Activated effector memory CD4-positive, alpha-beta T cell treated with anti-CD3 and anti-CD28 coated beads, Interleukin-2, amount 50 U/mL, for 16 hours (primary cell): ENCODE measurements around the gene LTO1.
"Not testable (repeated sequence)": the region's sequence is repeated elsewhere in the genome, so short reads cannot be mapped to it uniquely, and the experiment has no call there.

Source experiments
- DNase-seq: peaks from one replicate; pipeline ENCODE4 v3.0.0-alpha.2; 2020

Gene LTO1

DNA sequence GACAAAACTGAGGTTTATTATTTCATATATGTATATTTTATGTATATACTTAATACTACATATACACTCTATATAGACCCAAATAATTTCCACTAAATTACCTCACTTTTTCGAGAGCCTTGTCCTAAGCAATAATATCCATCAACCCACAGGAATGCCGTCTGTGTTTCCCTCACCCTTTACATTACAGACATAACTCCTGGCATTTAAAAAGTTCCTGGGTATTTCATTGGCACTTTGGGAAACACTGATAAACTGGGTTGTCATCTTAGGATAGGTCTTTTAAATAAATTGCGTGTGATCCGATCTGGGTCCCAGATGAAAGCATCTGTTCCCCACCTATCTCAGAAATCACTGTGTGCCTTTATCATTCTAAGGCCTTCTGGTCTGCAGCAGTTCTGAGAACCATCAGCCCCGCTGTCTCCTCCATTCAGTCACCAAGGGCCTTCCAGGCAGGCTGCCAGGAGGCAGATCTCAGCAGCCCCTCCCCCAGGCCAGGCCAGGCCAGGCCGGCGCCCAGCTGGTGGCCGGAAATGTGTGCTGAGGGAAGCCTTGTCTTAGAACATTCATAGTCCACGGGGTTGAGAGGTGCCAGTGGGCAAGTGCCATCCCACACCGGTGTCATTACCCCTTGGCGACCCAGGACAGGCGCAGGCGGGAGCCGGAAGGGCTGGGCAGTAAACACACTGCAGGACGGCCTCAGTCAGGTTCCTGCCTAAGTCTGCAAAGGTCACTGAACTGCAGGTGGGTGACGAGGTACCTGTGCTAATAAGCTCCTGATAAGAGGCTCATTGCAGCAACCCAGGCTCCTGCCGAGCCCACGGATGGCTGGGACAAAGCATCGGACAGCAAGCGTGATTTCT lies 25.4 kb upstream of the LTO1 start:
- peak; percentile 36 for DNase-seq

DNA sequence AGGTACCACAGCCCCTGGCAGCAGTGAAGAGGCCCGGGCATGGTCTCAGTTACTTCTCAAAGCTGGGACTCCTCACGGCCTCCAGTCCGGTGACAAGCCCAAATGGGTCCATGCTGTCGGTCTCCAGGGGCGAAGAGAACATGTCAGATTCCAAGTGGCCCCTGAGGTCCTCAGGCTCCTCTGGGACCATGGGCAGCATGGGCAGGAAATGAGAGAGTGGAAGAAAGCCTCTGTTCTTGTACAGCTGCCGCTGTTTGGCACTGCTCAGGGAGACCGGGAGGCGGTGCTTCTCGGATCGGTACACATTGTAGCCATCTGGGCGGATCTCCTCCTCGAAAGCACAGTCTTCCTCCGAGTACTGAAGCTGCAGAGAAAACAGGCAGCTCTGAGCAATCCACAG lies 24.1 kb upstream of the LTO1 start:
- peak; percentile 41 for DNase-seq

DNA sequence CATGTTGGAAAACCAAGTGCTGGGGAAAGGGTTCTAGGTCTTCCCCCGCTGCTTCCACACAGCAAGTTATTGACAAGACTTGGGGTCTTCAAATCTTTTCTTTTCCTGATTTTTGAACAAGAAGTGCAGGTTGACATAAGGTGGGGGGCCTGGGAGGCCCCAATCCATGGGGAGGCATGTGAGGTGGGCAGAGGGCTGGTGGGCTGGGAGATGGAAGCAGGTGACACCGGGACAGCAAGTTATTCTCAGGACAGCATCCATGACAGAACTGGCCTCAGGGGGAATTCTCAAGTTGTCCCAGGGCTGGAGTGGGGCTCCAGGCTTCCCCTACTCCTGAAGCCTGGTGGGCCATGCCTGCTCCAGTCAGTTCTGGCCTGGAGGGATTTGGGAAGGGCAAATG lies 23.2 kb upstream of the LTO1 start:
- DNase-seq = peak; percentile 36

DNA sequence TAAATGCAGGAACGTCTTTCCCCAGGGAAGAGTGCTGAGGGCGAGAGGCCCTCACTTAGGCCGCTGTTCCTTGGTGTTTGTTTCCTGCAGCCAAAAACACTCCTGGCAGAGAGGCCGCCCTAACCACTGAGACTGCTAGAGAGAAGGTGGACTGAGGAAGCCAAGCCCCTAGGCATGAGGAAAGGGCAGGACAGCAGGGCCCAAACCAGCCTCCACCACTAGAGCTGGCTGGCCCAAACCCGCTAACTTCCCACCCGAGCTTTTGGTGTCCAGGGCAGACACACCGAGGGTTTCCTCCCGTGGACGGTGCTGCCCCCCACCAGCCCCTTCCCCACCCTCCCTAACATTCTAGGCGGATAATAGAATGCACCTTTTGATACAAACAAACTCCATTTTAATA lies 22.7 kb upstream of the LTO1 start:
- DNase-seq = peak; percentile 25

DNA sequence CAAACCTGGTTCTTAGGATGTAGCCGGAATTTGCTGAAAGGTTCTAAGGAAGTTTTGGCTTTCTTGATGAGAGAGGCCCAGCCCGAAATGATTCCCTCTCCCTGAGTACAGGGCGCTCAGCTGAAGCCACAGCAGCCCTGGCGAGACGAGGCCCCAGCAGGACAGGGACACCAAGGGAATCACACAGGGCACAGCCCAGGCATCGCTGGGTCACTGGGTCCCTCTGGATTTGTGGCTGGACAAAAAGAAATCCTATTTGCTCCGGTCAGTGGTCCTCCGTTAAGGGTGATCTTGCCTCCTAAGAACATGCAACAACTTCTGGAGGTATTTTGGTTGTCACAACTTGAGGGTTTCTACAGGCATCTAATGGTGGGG lies 22.3 kb upstream of the LTO1 start:
- DNase-seq = peak; percentile 44

DNA sequence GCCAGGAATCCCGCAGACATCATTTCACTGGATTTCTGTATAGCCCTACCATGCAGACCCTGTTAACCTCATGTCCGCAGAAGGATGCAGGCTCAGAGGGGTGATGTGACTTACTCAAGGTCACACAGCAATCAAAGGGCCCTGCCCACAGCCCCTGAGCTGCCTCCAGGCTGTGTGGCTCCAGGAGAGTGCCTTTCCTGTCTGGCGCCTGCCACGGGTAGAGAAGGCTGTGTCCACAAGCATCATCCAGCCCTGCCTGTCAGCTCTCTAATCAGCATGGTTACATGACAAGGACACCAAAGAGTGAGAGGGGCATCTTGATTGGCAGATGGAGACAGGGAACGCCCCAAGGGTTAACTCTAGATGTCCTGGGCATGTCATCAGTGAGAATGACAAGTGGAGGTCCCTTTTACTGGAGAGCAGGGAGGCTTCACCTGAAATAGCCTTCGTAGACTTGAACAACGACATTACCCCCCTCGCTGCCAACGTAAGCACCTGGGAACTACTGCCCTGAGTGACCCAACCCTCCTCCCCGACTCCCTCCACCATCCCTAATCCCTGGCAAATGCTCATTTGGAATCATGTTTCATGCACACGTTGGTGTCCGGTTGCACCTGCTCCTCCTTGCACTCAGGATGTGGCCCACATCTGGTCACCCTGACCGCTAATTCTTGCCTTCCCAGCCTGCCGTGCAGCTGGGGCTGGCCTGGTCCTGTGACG lies 21.8 kb upstream of the LTO1 start:
- DNase-seq = peak; percentile 44

DNA sequence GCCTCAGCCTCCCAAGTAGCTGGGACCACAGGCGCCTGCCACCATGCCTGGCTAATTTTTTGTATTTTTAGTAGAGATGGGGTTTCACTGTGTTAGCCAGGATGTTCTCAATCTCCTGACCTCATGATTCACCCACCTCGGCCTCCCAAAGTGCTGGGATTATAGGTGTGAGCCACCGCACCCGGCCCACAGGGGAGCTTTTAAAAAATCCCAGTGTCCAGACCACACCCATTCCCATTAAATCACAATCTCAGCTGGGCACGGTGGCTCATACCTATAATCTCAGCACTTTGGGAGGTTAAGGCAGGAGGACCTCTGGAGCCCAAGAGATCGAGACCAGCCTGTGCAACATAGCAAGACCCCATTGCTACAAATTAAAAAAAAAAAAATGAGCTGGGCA lies 20.8 kb upstream of the LTO1 start:
- not testable (repeated sequence) for DNase-seq

DNA sequence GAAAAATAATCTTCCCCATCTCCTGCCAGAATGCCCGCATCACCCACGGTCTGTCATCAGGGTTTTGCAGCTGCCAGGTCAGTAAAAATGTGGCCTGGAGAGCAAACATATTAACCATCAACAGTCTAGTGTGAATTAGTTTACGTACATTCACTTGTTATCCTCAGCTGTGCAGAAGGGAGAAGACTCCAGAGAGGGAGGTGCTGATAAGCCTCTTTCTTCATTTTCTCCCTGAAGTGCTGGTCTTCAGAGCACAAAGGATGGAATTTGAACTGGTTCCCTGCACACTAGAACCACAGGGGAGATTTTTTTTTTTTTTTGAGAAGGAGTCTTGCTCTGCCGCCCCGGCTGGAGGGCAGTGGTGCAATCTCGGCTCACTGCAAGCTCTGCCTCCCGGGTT lies 20.4 kb upstream of the LTO1 start:
- no peak for DNase-seq

DNA sequence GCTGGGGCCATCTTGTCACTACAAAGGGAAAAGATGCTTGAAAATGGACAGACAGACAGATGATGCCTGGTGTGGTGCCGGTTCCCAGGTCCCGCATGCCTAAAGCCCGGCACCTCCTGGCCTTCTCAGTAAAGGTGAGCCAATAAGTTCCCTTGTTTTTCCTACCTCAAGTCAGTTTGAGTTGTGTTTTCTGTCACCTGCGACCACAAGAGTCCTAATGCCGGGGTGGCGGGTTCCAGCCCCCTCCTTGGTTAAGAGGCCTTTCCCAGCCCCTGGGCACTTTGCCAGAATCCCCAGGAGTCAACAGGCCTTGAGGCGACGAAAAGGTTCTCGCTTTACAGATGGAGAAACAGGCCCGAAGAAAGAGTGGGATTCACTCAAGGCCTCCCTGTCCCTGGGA lies 19.6 kb upstream of the LTO1 start:
- DNase-seq = no peak

DNA sequence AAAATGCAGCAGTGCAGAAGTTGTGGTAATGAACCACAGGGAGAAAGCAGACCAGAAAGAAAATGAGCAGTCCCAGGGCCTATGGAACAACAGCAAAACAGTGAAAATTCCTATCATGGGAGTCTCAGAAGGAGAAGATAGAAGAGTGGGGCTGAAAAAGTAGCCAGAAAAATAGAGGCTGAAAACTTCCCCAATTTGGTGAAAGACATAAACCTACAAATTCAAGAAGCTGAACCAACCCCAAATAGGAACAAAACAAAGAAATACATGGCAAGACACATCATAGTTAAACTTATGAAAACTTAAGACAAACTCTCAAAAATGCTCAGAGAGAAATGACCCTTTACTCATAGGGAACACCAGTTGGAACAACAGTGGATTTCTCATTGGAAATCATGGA lies 17.3 kb upstream of the LTO1 start:
- no peak for DNase-seq

DNA sequence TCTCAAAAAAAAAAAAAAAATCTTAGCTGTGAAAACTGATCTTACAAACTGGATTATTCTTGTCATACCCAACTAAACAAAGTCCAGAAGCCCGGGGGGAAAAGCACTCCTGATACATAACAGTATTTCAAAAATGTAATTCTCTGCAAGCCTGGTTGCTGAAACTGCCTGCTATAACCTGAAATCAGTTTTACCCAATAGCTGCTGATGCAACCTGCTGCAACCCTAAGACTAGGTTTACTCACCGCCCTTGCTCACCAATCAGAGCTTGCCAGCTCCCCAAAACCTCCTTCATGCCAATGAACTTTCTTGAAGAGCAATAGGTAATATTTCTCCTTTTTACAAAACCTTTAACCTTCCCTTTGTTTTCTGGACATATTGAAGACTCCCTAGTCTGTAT lies 16.3 kb upstream of the LTO1 start:
- no peak for DNase-seq

DNA sequence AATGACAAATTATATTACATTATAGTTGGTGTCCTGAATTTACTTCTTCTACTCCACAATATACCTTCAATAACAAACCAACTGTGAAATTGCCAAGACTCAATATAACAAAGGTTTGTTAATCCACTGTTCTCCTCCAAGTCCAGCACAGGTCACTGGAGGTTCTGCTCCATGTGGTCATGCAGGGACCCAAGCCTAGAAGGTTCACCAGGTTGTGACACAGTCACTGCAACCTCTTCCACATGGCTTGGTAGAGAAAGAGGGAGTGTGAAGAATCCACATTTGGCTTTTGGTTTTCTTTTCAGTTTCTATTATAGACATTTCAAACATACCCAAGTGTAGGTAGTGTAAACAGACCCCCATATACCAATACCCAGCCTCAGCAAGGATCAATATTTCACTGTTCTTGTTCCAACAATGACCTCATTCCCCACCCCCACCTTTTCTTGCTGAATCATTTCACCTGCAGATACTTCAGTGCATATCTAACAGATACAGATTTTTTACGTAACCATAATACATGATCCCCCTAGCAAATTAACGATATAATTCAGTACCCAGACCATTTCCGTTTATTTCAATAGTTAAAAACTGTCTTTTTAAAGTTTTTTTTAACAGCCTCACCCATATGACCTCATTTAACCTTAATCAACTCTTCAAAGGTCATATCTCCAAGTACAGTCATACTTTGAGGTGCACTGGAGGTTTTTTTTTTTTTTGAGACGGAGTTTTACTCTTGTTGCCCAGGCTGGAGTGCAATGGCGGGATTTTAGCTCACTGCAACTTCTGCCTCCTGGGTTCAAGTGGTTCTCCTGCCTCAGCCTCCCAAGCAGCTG lies 14.5 kb upstream of the LTO1 start:
- no peak for DNase-seq

DNA sequence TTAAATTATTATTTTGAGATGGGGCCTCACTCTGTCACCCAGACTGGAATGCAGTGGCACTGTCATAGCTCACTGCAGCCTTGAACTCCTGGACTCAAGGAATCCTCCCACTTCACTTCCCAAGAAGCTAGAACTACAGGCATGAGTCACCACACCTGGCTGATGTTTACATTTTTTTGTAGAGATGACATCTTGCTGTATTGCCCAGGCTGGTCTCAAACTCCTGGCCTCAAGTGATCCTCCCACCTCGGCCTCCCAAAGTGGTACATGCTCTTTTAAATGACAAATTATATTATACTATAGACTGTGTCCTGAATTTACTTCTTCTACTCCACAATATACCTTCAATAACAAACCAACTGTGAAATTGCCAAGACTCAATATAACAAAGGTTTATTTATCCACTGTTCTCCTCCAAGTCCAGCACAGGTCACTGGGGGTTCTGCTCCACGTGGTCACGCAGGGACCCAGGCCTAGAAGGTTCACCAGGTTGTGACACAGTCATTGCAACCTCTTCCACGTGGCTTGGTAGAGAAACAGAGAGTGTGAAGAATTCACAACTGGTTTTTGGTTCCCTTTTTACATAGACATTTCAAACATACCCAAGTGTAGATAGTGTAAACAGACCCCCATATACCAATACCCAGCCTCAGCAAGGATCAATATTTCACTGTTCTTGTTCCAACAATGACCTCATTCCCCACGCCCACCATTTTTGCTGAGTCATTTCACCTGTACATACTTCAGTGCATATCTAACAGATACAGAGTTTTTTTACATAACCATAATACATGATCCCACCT lies 13.0 kb upstream of the LTO1 start:
- DNase-seq = not testable (repeated sequence)

DNA sequence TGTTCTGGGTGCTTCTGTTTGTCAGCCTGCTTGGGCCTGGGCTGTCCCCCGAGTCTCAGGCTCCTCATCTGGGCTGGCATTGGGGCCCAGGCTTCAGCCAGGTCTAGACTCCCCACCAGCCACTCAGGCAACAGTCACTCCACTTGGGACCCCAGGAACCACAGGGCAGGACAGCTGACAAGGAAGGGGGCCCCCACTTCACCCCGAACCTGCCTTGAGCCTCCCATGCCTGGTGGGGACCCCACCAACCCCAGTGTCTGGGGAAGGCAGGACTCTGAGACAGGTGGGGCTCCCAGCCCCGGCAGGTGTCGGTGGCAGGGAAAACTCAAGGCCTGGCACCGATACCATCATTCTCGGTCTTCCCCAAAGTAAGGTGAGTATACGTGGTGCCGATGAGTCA lies 11.7 kb upstream of the LTO1 start:
- DNase-seq = no peak

DNA sequence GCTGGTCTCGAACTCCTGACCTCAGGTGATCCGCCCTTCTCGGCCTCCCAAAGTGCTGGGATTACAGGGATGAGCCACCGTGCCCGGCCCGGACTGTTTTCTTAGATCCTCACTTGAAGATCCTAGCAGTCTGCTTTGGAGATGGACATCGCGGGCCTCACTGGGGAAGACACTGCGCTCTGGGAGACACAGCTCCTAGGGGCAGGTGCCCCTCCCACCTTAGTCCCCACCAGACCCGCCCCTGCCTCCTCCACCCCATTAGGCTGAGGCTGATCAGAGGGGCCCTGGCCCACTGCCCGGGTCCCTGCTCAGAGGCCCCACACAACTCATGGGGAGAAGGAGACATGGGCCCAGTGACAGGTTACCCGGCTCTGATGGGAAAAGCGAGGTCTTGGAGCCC lies 11.3 kb upstream of the LTO1 start:
- DNase-seq = no peak

DNA sequence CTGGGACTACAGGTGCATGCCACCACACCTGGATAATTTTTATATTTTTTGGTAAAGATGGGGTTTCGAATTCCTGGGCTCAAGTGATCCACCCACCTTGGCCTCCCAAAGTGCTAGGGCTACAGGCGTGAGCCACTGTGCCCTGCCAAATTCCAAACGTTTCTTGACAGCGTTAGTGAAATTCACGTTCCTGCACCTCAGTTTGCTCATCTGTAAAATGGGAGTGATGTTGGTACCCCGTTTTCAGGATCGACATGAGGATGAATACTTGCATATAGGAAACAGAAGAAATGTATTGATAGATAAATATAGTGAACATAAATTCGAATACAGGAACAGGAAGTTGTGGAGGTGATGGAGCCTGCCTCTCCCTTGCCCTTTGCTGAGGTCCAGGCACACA lies 10.2 kb upstream of the LTO1 start:
- no peak for DNase-seq

DNA sequence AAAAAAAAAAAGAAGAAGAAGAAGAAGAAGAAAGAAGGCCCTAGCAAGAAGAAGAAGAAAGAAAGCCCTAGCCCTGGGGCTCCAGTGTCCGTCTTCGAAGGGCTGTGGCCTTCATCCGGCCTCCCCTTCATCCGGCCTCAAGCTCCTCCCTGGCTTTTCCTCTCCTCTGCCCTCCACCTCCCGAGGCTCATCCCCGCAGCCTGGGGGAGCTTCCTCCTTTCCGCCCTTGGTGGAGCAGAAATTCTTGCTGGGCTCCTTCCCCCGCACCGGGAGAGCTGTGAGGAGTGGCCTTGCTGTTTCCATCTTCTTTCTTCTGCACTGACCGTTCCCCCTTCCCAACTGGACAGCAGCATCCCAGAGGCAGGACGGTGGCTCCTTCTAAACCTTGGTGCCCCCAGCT lies 9.5 kb upstream of the LTO1 start:
- no peak for DNase-seq

DNA sequence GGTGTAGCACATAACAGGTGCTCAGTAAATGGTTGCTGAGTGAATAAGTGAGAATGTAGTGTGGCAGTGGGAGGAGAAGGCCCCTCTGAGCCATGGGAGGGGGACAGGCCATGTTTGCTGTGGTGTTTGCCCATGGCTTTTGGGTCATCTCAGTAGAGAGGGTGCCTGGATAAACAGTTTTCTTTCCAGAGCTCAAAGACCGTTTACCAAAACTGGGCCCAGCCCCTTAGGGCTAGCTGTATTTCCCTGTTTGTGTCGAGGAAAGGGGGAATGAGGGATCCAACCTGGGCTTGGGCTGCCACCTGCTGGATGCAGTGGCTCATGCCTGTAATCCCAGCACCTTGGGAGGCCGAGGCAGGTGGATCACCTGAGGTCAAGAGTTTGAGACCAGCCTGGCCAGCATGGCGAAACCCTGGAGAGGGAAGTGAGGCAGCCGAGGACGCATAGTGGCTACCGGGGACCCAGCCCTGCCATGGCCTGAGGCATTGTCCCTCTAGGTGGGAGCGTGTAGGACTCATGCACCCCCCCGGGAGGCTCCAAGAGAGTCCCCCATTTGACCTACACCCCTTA lies 8.7 kb upstream of the LTO1 start:
- DNase-seq = no peak

DNA sequence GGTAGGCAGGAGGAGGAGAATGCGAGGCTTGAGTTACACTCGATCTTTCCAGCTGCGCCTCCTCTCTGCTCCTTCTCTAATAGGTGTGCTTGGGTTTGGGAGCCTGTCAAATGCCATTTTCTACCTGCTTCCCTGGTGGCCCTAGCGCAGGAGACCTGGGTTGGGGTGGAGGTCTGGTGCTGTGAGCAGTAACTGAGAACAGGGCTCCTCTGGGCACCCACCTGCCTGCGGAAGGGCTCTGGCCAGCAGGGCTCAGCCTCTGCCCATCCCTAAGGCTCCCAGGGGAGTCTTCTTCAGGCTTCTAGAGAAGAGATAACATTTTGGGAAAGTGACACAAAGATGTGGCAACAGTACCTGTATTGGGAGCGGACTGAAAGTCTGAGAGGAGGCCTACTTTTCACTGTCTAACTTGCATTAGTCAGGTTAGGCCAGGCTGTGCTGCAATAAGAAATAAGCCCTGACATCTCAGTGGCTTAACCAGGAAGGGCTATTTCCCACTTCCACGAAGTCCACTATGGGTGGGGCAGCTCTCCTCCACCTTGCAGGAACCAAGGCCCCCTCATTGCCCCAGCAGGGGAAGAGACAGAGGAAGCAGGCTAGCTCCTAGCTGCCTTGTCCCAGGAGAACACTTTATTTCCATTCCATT lies 7.7 kb upstream of the LTO1 start:
- DNase-seq = no peak

DNA sequence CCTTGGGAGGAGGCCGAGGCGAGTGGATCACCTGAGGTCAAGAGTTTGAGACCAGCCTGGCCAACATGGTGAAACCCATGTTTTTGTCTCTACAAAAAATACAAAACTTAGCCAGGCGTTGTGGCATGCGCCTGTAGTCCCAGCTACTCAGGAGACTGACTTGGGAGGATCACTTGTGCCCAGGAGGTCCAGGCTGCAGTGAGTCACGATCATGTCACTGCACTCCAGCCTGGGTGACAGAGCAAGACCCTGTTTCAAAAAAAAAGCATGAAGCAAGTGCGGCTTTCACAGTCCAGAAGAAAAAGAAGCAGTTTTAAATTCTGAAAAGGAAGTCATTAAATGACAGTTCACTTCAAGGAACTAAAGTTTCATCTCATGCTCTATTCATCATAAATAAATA lies 7.1 kb upstream of the LTO1 start:
- no peak for DNase-seq

DNA sequence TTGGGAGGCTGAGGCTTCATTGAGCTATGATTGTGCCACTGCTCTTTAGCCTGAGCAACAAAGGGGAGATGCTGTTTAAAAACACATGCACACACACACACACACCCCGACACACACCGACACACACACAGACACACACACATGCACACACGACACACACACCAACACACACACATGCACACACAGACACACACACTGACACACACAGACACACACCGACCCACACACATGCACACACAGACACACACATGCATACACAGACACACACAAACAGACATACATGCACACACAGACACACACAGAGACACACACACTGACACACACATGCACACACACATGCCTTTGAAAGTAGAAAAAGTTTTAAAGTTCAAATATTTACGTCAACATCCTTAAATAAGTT lies 5.5 kb upstream of the LTO1 start:
- DNase-seq = no peak

DNA sequence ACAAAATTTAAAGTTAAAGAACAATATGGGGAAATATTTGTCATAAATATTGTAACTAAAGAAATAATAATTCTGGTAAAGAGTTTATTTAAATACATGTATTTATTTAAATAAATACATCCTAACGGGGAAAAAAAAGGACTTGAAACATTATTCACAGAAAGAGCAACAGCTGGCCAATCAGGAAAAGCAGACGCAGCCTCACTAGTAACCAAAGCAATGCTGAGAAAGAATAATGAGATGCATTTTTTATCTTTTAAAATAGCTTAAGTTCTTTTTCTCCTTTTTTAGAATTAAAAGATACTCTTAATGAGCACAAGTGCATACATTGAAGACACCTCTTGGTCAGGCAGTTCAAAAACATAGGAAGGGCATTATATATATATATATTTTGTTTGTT lies 2.6 kb upstream of the LTO1 start:
- no peak for DNase-seq
